HepG2 (cell line): ENCODE data around the gene KRT7.

Experiments used
- TAF15 ChIP-seq: fragments of 200-400 bp; formaldehyde crosslinking; IDR thresholded peaks from one replicate; pipeline ENCODE4 v1.6.1; 2018; ENCODE audit warnings: mild to moderate bottlenecking, low read depth, low read length; ENCODE audit not compliant: poor library complexity, severe bottlenecking
- TARDBP ChIP-seq: sonication (generic); formaldehyde crosslinking; IDR thresholded peaks from 2 replicates; pipeline ENCODE4 v1.8.0; 2022; ENCODE audit warnings: mild to moderate bottlenecking, missing genetic modification reagents

DNA sequence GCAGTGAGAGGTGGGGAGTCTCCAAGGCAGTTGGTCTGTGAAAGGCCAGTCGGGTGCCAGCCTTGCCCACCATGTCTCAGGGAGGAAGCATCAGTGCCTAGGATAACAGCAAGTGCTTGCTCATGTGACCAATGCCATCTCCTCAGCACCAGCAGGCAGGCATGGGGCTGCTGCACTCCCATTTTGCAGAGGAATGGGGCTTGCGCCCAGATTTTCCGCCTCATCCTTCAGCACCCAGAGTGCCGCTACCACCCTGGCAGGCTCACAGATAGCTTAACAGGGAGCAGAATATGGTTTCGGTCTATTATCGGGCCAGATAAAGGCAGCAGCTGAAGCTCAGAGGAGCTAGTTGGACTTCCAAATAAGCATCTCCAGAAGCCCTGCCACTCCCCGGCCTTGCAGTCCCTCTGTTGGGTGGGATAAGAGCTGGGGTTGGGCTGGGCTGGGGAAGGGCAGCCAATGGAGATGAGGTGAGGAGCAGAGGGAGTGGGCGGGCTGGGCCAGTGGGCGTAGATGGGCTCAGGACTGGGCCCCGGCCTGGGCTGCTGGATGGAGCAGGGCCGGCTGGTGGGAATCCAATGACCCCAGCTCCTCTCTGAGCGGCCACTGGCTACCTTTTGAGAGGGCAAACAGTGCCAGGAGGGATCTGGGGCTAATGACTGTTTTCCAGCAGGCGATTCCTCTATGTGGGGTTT, 32.8 kb upstream of the KRT7 start:
- no peak for TF ChIP-seq TARDBP (CRISPR knock-in tag)
- TF ChIP-seq TAF15: no peak
